PC-9 (cell line): ENCODE measurements around the gene MIF4GD.

ENCODE experiments used
- CTCF ChIP-seq: fragments of 200-600 bp; sonication (generic); conservative IDR thresholded peaks from 2 replicates; pipeline ENCODE4 v1.6.1; 2017; ENCODE audit warnings: mixed run types, antibody characterized with exemption, mild to moderate bottlenecking, moderate library complexity
- EZH2 ChIP-seq: fragments of 200-600 bp; sonication (generic); IDR thresholded peaks from 2 replicates; pipeline ENCODE4 v1.8.0; 2017; ENCODE audit warnings: antibody characterized with exemption, low read depth

- TF ChIP-seq CTCF: no peak
- TF ChIP-seq EZH2: no peak
Observed at GRCh38 chr17:75289115-75289831, 18.2 kb upstream of the MIF4GD start, which contains the start of gene SLC25A19.
